HUDEP-2 (cell line): Measurements from ENCODE around the gene BTN3A1.
"Not testable (repeated sequence)": the region's sequence is repeated elsewhere in the genome, so short reads cannot be mapped to it uniquely, and the experiment has no call there.

Source experiments
- DNase-seq, 76 experiments: peaks; one replicate each; lab custom pipeline; 2025; ENCODE audit not compliant: unreplicated experiment in 76 of 76; lab: John Stamatoyannopoulos, UW

BTN3A1 gene

GRCh38 chr6:26437550-26437949, 35.5 kb downstream of the BTN3A1 start:
- DNase-seq, result peak in 5 of 76 experiments; percentile 10 to 39 (median 34)

GRCh38 chr6:26438000-26438399, 35.9 kb downstream of the BTN3A1 start:
- DNase-seq, result no peak

GRCh38 chr6:26439151-26440125, 37.4 kb downstream of the BTN3A1 start:
- peak in 1 of 76 experiments; percentile 13 for DNase-seq

- DNase-seq, result no peak
Observed at GRCh38 chr6:26440977-26441358, 38.9 kb downstream of the BTN3A1 start.

- no peak for DNase-seq
Observed at GRCh38 chr6:26441977-26442376, 39.9 kb downstream of the BTN3A1 start.

- DNase-seq, result no peak
Observed at GRCh38 chr6:26445934-26446667, 44.0 kb downstream of the BTN3A1 start.

GRCh38 chr6:26447257-26447656, 45.2 kb downstream of the BTN3A1 start:
- no peak for DNase-seq

GRCh38 chr6:26450240-26450639, 48.2 kb downstream of the BTN3A1 start:
- DNase-seq, result peak in 1 of 76 experiments; percentile 5

GRCh38 chr6:26452631-26453235, 50.7 kb downstream of the BTN3A1 start:
- peak in 15 of 76 experiments; percentile 13 to 66 (median 33) for DNase-seq

- DNase-seq, result no peak
Observed at GRCh38 chr6:26454631-26455030, 52.6 kb downstream of the BTN3A1 start.

- DNase-seq, result no peak
Observed at GRCh38 chr6:26455357-26455970, 53.4 kb downstream of the BTN3A1 start.

- DNase-seq, result no peak
Observed at GRCh38 chr6:26457264-26457805, 55.3 kb downstream of the BTN3A1 start.

- peak in 70 of 76 experiments; percentile 20 to 88 (median 66) for DNase-seq
Observed at GRCh38 chr6:26457806-26458688, 56.0 kb downstream of the BTN3A1 start, which contains the start of gene BTN2A1. TSS of gene BTN2A1 (plus strand) at chr6:26457955. CDS start at chr6:26458637, 682 bp downstream.

- no peak for DNase-seq
Observed at GRCh38 chr6:26459023-26459810, 57.1 kb downstream of the BTN3A1 start.

- DNase-seq, result not testable (repeated sequence)
Observed at GRCh38 chr6:26461353-26461752, 59.3 kb downstream of the BTN3A1 start.

- DNase-seq, result no peak
Observed at GRCh38 chr6:26464014-26464413, 61.9 kb downstream of the BTN3A1 start.

GRCh38 chr6:26464416-26465131, 62.5 kb downstream of the BTN3A1 start:
- DNase-seq, result no peak
